Measurements from ENCODE around the gene YJEFN3. TPM values are rescaled to one million over a fixed set of nuclear protein-coding genes. Genes with fewer than 3 reads are reported as not detected.
A peak's percentile ranks its signal among the peaks of the same experiment; 100 is the strongest.

The YJEFN3 gene
- 21.6 TPM for total RNA-seq (ENCODE audit: unreplicated experiment)
- long read RNA-seq, partial matches to known transcripts, result 0 of 3 reads
- long read RNA-seq, other reads (novel, unspliced or antisense), result 0 of 3 reads

DNA sequence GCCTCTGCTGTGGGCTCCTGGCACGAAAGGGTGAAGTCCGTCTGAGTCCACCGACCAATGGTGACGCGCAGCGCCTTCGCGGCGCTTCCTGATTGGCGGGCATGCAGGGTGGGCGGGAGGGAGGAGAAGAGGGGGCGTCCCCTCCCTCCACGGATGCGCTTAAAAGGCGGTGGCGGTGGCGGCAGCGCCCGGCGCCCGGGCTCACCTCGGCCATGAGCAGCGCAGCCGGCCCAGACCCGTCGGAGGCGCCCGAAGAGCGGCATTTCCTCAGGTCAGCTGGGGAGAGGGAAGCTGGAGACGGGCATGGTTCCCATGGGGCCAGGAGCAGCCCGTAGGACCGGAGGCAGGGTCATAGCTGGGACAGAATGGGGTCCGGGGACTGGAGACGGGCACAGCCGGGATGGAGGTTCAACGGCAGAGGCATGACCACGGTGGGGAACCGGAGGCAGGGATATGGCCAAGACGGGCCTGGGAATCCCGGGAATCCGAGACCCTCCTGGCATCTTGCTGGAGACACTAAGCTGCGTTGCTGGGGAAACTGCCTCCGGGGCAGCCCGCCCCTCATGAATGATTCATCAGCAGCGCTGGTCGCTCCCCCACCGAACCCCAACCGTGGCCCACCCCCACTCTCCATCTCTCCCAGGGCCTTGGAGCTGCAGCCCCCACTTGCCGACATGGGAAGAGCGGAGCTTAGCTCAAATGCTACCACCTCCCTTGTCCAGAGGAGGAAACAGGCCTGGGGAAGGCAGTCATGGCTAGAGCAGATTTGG is at the start of gene YJEFN3:
YJEFN3 (plus strand) TSS at position 191 of the 770 bp plus-strand sequence; CDS start at position 213, 22 bp downstream.
- Mint-ChIP-seq H3K27me3 (ENCODE audit: unreplicated experiment) (peaks cover 14% of the 10 kb centered on the region), H3K27ac (ENCODE audit: unreplicated experiment) (peak within 1 kb of the TSS; percentile 33), H3K4me1 (ENCODE audit: low read depth, unreplicated experiment) (peaks cover 21% of the 10 kb centered on the region), H3K9me3 (ENCODE audit: unreplicated experiment) (peaks cover 8% of the 10 kb centered on the region), H3K4me3 (ENCODE audit: unreplicated experiment) (peak within 1 kb of the TSS; percentile 67), H3K36me3 (ENCODE audit: unreplicated experiment) (no peaks in the 10 kb centered on the region)
- TF ChIP-seq CTCF (IDR thresholded peaks at IDR 0.05; ENCODE audit: partially characterized antibody, unreplicated experiment), result no peak
- no peak for DNase-seq

GRCh38 chr19:19480688-19481087 is 48.0 kb upstream of the YJEFN3 start:
- no peak for TF ChIP-seq CTCF (IDR thresholded peaks at IDR 0.05; ENCODE audit: partially characterized antibody, unreplicated experiment)
- peaks cover 23% of the 10 kb centered on the region for H3K9me3 Mint-ChIP-seq (ENCODE audit: unreplicated experiment)
- no peak overlapping the region for H3K4me3 Mint-ChIP-seq (ENCODE audit: unreplicated experiment)
- no peaks in the 10 kb centered on the region for H3K36me3 Mint-ChIP-seq (ENCODE audit: unreplicated experiment)
- DNase-seq, result no peak
- H3K4me1 Mint-ChIP-seq (ENCODE audit: low read depth, unreplicated experiment), result peaks cover 51% of the 10 kb centered on the region
- peaks cover 23% of the 10 kb centered on the region for H3K27me3 Mint-ChIP-seq (ENCODE audit: unreplicated experiment)
- peak overlapping the region; percentile 17 for H3K27ac Mint-ChIP-seq (ENCODE audit: unreplicated experiment)

DNA sequence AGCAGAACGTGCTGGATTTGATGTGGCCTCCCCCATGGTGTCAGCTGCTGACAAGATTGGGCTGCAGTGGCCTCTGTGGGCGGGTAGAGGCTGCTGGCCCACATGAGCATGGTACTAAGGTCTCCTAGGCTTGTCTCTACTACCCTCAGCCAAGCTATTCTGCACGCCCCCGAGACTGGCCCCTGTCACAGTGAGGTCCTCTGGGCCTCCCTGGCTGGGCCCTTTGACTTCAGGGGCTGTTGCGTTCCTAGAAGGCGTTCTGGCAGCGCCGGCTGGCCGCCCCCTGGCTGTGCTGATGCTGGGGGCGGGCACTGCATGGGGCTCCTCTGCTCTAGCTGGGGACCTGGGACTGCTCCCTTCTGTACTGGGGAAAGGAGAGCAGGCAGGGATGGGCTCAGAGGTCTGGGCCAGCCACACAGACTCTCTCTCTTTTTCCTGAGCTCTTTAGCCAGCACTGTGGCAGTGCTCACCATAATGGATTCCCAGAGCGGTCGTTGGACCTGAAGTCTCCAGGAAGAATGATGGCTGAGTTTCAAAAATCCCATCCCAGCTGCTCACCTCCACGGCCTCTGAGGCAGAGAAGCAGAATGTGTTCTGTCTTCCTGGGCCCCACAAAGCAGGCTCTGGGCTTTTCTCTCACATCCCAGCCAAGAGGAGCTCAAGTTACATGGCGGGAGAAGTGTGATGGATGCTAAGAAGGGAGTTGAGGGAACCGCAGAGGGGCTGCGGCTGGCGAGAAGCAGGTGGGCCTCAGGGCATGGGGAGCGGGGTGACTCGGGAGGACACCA is 45.7 kb upstream of the YJEFN3 start:
- TF ChIP-seq CTCF (IDR thresholded peaks at IDR 0.05; ENCODE audit: partially characterized antibody, unreplicated experiment), result no peak
- Mint-ChIP-seq H3K36me3 (ENCODE audit: unreplicated experiment) (no peaks in the 10 kb centered on the region), H3K4me3 (ENCODE audit: unreplicated experiment) (peak overlapping the region; percentile 68), H3K27ac (ENCODE audit: unreplicated experiment) (peak overlapping the region; percentile 94), H3K27me3 (ENCODE audit: unreplicated experiment) (peaks cover 25% of the 10 kb centered on the region), H3K4me1 (ENCODE audit: low read depth, unreplicated experiment) (peaks cover 47% of the 10 kb centered on the region), H3K9me3 (ENCODE audit: unreplicated experiment) (peaks cover 17% of the 10 kb centered on the region)
- DNase-seq, result no peak

- peak; percentile 94 for DNase-seq
- Mint-ChIP-seq H3K27ac (ENCODE audit: unreplicated experiment) (peak overlapping the region; percentile 100), H3K4me1 (ENCODE audit: low read depth, unreplicated experiment) (peaks cover 62% of the 10 kb centered on the region), H3K4me3 (ENCODE audit: unreplicated experiment) (peak overlapping the region; percentile 87), H3K36me3 (ENCODE audit: unreplicated experiment) (no peaks in the 10 kb centered on the region), H3K9me3 (ENCODE audit: unreplicated experiment) (peaks cover 26% of the 10 kb centered on the region), H3K27me3 (ENCODE audit: unreplicated experiment) (peaks cover 31% of the 10 kb centered on the region)
- TF ChIP-seq CTCF (IDR thresholded peaks at IDR 0.05; ENCODE audit: partially characterized antibody, unreplicated experiment), result no peak
Observed at GRCh38 chr19:19485161-19485997, 43.3 kb upstream of the YJEFN3 start.

Measured in glutamatergic neuron (in vitro differentiated cells).